ENCODE measurements around the gene PTPRT.

PTPRT gene

GRCh38 chr20:42053350-42053749 lies 1136.4 kb downstream of the PTPRT start:
- DNase-seq (ENCODE audit: insufficient read length, low spot score) (no peak), FAIRE-seq (no peak)

- FAIRE-seq (no peak), DNase-seq (ENCODE audit: insufficient read length, low spot score) (no peak)
Measured at GRCh38 chr20:42051921-42052320, 1137.8 kb downstream of the PTPRT start.

GRCh38 chr20:42046371-42047085 lies 1143.2 kb downstream of the PTPRT start:
- DNase-seq (ENCODE audit: insufficient read length, low spot score), result no peak
- FAIRE-seq, result no peak

- FAIRE-seq, result peak; percentile 16
- no peak for DNase-seq (ENCODE audit: insufficient read length, low spot score)
Measured at GRCh38 chr20:42043921-42044320, 1145.8 kb downstream of the PTPRT start.

GRCh38 chr20:42041000-42041565 lies 1148.6 kb downstream of the PTPRT start:
- DNase-seq (ENCODE audit: insufficient read length, low spot score) (no peak), FAIRE-seq (no peak)

GRCh38 chr20:42027746-42028268 lies 1161.9 kb downstream of the PTPRT start:
- FAIRE-seq (no peak), DNase-seq (ENCODE audit: insufficient read length, low spot score) (no peak)

- FAIRE-seq, result peak; percentile 62
- no peak for DNase-seq (ENCODE audit: insufficient read length, low spot score)
Measured at GRCh38 chr20:42026599-42026998, 1163.1 kb downstream of the PTPRT start.

GRCh38 chr20:42024653-42025052 lies 1165.1 kb downstream of the PTPRT start:
- DNase-seq (ENCODE audit: insufficient read length, low spot score) (no peak), FAIRE-seq (peak; percentile 62)
